GM23248 (cell line): Measurements from ENCODE around the gene UNC13A.

Experiments
- EZH2 ChIP-seq: fragments of 200-600 bp; sonication (generic); IDR thresholded peaks from 2 replicates; pipeline ENCODE4 v1.6.1; 2018; ENCODE audit warnings: antibody characterized with exemption, mild to moderate bottlenecking; ENCODE audit not compliant: insufficient read depth, poor library complexity, severe bottlenecking
- EZH2phosphoT487 ChIP-seq: fragments of 200-600 bp; sonication (generic); IDR thresholded peaks from 2 replicates; pipeline ENCODE4 v1.6.1; 2018; ENCODE audit warnings: antibody characterized with exemption, moderate library complexity, mild to moderate bottlenecking, low read depth; ENCODE audit not compliant: insufficient read depth

- TF ChIP-seq EZH2 (no peak), EZH2phosphoT487 (no peak)
Measured at GRCh38 chr19:17625980-17626379, 62.2 kb downstream of the UNC13A start.
